IPS DF 6.9 (cell line): ENCODE results near the gene ST6GALNAC4.

Experiments
- DNase-seq: peaks from one replicate; pipeline ENCODE4 v3.0.0-alpha.2; 2013; ENCODE audit warnings: low read depth, low spot score
- H3K27ac ChIP-seq: one replicate; pipeline ENCODE4 v1.5.1; 2013; ENCODE audit warnings: low read length, control low read depth
- H3K27me3 ChIP-seq: 2 replicates; pipeline ENCODE4 v1.6.1; 2013; ENCODE audit warnings: mild to moderate bottlenecking, low read length; ENCODE audit not compliant: control insufficient read depth, insufficient read depth
- H3K36me3 ChIP-seq: 2 replicates; pipeline ENCODE4 v1.6.1; 2013; ENCODE audit warnings: low read length; ENCODE audit not compliant: control insufficient read depth, insufficient read depth
- H3K4me1 ChIP-seq: 2 replicates; pipeline ENCODE4 v1.6.1; 2013; ENCODE audit warnings: low read length; ENCODE audit not compliant: control insufficient read depth, insufficient read depth
- H3K4me3 ChIP-seq: 2 replicates; pipeline ENCODE4 v1.5.1; 2013; ENCODE audit warnings: mild to moderate bottlenecking, low read length
- H3K9me3 ChIP-seq: 2 replicates; pipeline ENCODE4 v1.6.1; 2013; ENCODE audit warnings: low read length, inconsistent platforms; ENCODE audit not compliant: control insufficient read depth, insufficient read depth
- WGBS: extraction: QIAGEN DNeasy Blood & Tissue Kit; methylation state at CpG from one replicate; pipeline ENCODE4 v1.1.7; 2013; ENCODE audit warnings: mixed read lengths, missing lambda C conversion rate; ENCODE audit not compliant: insufficient read length, insufficient coverage; 5-methylcytosine and 5-hydroxymethylcytosine counted together

ST6GALNAC4 gene

DNA sequence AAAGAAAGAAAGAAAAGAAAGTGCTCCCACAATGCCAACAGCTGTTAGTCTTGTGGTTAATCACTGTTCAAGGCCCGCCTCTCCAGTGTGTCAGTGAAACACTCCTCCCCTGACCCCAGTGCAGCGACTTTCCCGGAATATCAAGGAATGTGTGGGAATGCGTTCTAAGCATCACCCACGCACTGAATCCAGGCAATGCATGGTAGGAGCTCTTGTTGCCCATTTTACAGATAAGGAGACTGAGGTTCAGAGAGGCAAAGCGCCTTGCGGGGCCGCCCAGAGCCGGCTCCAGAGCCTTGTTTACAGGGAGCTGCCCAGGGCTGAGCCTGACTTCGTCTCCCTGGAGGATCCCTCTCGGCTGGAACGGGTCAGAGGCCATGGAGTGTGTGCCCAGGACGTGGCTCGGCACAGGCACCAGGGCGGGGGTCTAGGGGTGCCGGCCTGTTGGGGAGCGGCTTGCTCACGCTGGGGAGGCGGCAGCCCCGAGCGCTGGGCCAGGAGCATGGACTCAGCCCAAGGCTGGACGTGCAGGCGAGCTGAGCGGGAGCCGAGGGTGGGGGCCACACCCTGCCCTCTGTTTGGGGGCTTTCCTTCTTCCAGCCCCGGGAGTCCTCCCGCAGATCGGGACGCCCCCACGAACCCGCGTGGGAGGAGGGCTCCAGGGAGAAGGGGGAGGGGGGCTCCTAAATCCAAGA lies 18.3 kb downstream of the ST6GALNAC4 start:
- Histone ChIP-seq H3K4me1 (peaks cover 4% of the 10 kb centered on the region), H3K27me3 (no peaks in the 10 kb centered on the region), H3K9me3 (no peaks in the 10 kb centered on the region), H3K27ac (no peak overlapping the region), H3K4me3 (peak overlapping the region; percentile 89), H3K36me3 (peaks cover 17% of the 10 kb centered on the region; the same call in 1 of the 2 replicates)
- DNase-seq: no peak
- WGBS: no CpG with 5 or more reads among the region's 32 CpGs

DNA sequence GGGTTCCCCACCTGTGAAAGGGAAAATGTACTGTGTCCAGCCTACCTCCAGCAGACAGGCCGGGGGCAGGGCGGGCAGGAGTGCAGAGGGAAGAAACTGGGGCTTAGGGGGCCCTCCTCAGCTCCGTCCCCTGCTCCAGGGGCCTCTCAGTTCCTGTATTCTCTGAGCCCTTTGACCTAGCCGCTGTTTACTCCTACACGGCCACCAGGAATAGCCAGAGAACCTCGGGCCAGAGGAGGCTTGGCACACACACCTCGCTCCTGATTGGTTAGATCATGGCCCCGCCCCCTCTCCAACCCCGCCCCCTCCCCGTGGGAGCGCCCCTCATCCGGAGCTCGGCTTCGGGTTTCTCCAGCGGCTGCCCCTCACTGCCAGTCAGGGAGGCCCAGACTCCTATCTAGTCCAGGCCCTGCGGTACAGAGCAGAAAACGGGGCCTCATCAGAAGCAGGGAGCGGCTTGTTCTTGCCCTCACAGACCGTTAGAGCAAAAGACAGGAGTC lies 19.6 kb downstream of the ST6GALNAC4 start:
- no CpG with 5 or more reads among the region's 19 CpGs for WGBS
- DNase-seq: no peak

DNA sequence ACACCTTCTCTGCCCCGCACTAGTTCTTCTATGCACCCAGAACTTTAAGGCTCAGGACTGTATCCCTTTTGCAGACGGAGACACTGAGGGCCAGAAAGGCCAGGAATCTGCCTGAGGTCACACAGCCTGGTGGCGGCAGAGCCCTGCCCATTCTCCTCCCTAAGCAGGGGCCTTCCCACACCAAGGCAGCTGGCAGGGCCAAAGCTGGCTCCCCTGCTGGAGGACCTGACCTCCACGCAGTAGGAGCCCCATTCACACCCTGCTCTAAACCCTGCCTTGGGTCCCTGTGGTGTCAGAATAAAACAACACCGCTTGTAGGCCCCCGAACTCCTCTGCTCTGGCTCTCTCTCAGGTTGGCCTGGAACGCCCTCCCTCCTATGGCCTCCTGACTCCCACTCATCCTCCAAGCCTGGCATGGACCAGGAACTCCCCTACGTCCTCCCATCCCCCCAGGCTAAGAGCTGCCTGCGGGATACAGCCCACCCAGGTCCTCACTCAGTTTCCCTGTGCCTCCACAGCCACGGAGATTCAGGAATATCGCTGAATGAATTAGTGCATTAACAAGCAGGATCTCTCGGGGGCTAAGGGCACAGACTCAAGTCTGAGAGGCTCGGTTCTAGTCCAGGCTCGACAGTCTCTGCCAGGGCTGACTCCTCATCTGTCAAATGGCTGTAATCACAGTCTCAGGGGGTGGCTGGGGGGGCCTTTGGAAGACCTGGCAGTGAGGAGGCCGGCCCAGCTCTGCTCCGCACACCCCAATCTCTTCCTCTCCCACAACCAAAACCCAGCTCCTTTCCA lies 20.2 kb downstream of the ST6GALNAC4 start:
- WGBS: no CpG with 5 or more reads among the region's 16 CpGs
- Histone ChIP-seq H3K9me3 (no peaks in the 10 kb centered on the region), H3K36me3 (peaks cover 19% of the 10 kb centered on the region; the same call in 1 of the 2 replicates), H3K4me1 (peaks cover 4% of the 10 kb centered on the region), H3K4me3 (no peak overlapping the region), H3K27ac (no peak overlapping the region), H3K27me3 (no peaks in the 10 kb centered on the region)
- DNase-seq: no peak

More for the DNA sequence above, 19.6 kb downstream of the ST6GALNAC4 start:
- Histone ChIP-seq H3K4me3 (no peak overlapping the region), H3K4me1 (peaks cover 4% of the 10 kb centered on the region), H3K36me3 (peaks cover 19% of the 10 kb centered on the region; the same call in 1 of the 2 replicates), H3K27me3 (no peaks in the 10 kb centered on the region), H3K27ac (no peak overlapping the region), H3K9me3 (no peaks in the 10 kb centered on the region)

DNA sequence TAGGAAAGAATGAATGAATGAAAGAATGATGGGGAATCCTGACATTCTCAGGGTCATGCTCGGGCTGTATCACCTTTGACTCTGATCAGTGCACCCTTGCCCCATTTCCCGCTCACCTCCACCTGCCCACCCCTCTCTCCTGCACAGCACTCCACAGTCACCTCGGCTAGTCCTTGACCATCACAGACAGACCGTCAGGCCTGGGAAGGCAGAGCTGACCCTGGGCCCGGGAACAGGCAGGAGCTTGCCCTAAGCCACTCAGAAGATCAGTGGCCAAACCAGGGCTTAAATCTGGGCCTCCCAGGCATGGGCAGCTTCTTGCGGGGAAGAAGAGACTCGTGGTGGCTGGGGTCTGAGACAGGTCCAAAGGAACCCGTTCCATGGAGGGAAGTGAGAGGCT lies 21.0 kb downstream of the ST6GALNAC4 start:
- Histone ChIP-seq H3K9me3 (no peaks in the 10 kb centered on the region), H3K4me3 (no peak overlapping the region), H3K27ac (no peak overlapping the region), H3K27me3 (no peaks in the 10 kb centered on the region), H3K4me1 (peaks cover 4% of the 10 kb centered on the region), H3K36me3 (peaks cover 21% of the 10 kb centered on the region)
- WGBS: no CpG with 5 or more reads among the region's 8 CpGs
- no peak for DNase-seq

DNA sequence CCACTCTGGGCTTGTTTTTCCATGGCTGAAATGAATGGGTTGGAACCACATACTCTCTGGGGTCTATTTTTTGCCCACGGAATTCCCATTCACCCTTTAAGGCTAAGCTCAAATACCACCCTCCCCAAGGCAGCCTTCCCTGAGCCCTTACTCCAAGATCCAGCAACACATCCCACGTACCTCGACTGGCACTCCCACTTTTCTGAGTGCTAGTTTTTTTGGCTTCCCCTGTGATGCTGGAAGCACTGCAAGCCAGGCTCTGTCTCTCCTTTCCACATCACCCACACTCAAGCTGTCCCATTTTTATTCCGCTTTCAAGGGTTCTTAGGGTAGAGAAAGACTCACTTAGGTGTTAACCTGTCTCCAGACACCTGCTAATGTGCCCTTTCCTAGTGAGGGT lies 23.4 kb downstream of the ST6GALNAC4 start:
- H3K4me1 ChIP-seq: peaks cover 2% of the 10 kb centered on the region
- WGBS: no CpG with 5 or more reads among the region's 4 CpGs
- H3K36me3 ChIP-seq: peaks cover 29% of the 10 kb centered on the region

DNA sequence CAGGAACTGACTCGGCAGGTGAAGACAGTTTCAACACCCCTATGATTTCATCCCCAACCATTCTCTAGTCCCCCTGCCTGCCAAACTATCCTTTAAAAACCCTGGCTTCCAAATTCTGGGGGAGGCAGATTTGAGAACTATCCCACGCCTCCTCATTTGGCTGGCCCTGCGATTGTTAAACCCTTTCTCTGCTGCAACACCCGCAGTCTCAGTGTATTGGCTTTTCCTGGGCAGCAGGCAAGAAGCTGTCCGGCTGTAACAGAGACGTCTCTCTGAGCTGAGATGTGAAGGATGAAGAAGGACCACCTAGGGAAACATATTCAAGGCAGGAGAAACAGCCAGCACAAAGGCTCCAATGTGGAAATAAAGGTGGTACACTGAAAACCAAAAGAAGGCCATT lies 24.0 kb downstream of the ST6GALNAC4 start:
- no CpG with 5 or more reads among the region's 6 CpGs for WGBS
- H3K4me1 ChIP-seq: peaks cover 2% of the 10 kb centered on the region
- H3K4me3 ChIP-seq: no peak overlapping the region
- DNase-seq: no peak
- H3K27ac ChIP-seq: no peak overlapping the region
- H3K9me3 ChIP-seq: no peaks in the 10 kb centered on the region
- peaks cover 29% of the 10 kb centered on the region for H3K36me3 ChIP-seq
- no peaks in the 10 kb centered on the region for H3K27me3 ChIP-seq

More for the DNA sequence above, 23.4 kb downstream of the ST6GALNAC4 start:
- H3K27me3 ChIP-seq: no peaks in the 10 kb centered on the region
- H3K27ac ChIP-seq: no peak overlapping the region
- H3K9me3 ChIP-seq: no peaks in the 10 kb centered on the region
- no peak overlapping the region for H3K4me3 ChIP-seq
- DNase-seq: no peak

DNA sequence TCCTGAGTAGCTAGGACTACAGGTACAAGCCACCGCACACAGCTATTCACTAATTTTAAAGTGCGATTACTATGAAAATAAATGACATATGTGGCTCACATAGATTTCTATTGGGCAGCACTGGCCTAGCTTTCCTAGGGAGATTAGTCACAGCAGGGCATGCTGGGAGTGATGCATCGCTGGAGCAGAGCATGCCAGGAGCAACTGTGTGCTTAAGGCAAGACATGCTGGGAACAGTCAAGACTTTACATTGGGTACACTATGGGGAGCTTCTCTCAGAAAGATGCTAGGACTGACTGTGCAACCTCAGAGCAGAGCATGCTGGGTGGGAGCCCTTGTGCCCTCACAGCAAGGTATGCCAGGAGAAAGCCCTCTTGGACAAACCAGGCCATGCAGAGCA lies 26.8 kb downstream of the ST6GALNAC4 start:
- Histone ChIP-seq H3K4me3 (no peak overlapping the region), H3K27me3 (no peaks in the 10 kb centered on the region), H3K9me3 (no peaks in the 10 kb centered on the region), H3K4me1 (no peaks in the 10 kb centered on the region), H3K36me3 (peaks cover 37% of the 10 kb centered on the region), H3K27ac (no peak overlapping the region)
- WGBS: no CpG with 5 or more reads among the region's 3 CpGs
- no peak for DNase-seq

DNA sequence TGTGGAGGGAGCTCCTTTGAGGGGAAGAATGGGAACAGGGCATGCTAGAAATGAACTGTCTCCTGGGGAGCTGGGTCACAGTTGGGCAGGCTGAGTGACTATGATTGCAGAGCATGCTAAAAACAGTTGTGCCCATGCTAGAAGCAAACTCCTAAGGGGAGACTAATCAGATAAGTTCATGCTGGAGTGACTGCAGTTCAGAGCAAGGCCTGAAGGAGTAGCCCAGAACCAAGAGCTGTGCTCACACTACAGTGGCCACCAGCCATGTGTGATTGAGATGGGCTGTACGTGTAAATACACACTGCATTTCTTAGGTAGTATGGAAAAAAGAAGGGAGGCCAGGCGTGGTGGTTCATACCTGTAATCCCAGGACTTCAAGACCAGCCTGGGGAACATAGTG lies 29.0 kb downstream of the ST6GALNAC4 start:
- DNase-seq: no peak
- Histone ChIP-seq H3K27me3 (no peaks in the 10 kb centered on the region), H3K4me3 (no peak overlapping the region), H3K9me3 (no peaks in the 10 kb centered on the region), H3K36me3 (peaks cover 23% of the 10 kb centered on the region), H3K4me1 (no peaks in the 10 kb centered on the region), H3K27ac (no peak overlapping the region)
- WGBS: no CpG with 5 or more reads among the region's 2 CpGs

DNA sequence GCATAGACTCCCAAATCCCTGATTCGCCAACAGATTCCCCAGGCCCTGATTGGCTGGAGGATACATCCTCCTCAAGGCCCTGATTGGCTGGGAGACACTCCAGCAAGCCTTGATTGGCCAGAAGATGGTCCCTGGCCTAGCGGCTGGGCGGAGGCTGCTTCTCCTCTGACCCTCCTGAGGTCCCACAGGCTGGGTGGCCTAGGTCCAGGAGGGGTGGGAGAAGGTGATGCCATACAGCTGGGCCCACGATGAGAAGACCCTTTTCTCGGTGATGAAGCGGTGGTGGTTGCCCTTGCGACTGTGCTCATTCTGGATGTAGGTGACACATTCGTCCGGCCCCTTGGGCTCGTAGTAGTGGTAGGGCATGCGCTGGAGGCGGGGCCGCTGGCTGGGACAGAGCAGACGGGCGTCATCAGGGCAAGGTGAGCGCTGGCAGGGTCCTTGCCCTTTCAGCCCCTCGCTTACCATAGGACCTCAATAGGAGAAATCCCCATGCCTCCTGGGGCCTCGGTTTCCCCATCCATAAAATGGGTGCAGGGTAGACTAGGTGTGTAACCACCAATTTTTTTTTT lies 30.4 kb downstream of the ST6GALNAC4 start:
- Histone ChIP-seq H3K36me3 (peaks cover 23% of the 10 kb centered on the region), H3K27me3 (no peaks in the 10 kb centered on the region), H3K9me3 (no peaks in the 10 kb centered on the region), H3K4me3 (no peak overlapping the region), H3K27ac (no peak overlapping the region), H3K4me1 (no peaks in the 10 kb centered on the region)
- WGBS: no CpG with 5 or more reads among the region's 18 CpGs
- no peak for DNase-seq

DNA sequence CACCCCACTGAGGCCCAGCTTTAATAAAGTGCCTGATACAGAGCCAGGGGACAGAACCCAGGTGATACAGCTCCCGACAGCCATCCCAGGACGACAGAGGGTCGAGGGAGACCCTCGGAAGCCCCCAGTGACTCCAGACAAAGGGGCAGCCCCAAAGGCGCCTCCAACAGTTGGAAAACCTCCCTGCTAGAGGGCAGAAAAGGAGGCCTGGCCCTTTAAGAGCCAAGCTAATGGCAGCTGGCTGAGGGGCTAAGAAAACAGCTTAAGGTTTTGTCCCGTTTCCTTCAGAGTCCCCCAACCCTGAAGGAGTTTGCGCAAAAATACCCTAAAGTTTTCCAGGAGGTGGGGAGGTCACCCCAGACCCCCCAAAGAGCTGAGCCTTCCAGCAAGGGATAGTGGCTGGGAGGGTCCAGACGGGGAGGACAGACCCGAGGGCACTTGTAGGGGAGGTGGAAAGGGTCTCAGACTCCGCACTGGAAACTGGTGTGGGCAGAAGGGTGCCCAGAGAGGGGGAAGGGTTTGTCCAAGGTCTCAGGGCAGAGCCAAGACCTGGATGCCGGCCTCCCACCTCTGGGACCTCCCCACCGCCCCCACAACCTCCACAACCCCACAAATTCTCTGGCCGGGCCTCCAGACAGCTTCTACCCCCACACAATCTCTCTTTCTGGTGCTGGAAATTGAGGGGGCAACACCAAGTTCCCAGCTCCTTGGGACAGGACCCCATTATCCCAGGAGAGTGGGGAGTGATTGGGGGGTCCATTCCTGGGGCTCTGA lies 31.1 kb downstream of the ST6GALNAC4 start:
- Histone ChIP-seq H3K4me1 (no peaks in the 10 kb centered on the region), H3K27ac (no peak overlapping the region), H3K27me3 (no peaks in the 10 kb centered on the region), H3K4me3 (no peak overlapping the region), H3K36me3 (peaks cover 19% of the 10 kb centered on the region), H3K9me3 (no peaks in the 10 kb centered on the region)
- no peak for DNase-seq
- no CpG with 5 or more reads among the region's 13 CpGs for WGBS
